Karpas-422 (cell line): ENCODE data around the gene CTIF. TPM values are rescaled to one million over a fixed set of nuclear protein-coding genes. Genes with fewer than 3 reads are reported as not detected.
A peak's percentile ranks its signal among the peaks of the same experiment; 100 is the strongest.

Source experiments
- DNase-seq: peaks from one replicate; pipeline ENCODE4 v3.0.0-alpha.2; 2015
- H2AFZ ChIP-seq: fragments of 200-600 bp; sonication (generic); 2 replicates; pipeline ENCODE4 v1.6.1; 2014; ENCODE audit warnings: antibody characterized with exemption, low read length, mixed read lengths
- H3K27ac ChIP-seq: fragments of 200-600 bp; sonication (generic); 2 replicates; pipeline ENCODE4 v1.5.1; 2014; ENCODE audit warnings: mild to moderate bottlenecking, low read length, moderate library complexity
- H3K27me3 ChIP-seq: fragments of 200-600 bp; sonication (generic); 2 replicates; pipeline ENCODE4 v1.6.1; 2014; ENCODE audit warnings: low read length, mixed read lengths
- H3K36me3 ChIP-seq: fragments of 200-600 bp; sonication (generic); 2 replicates; pipeline ENCODE4 v1.6.1; 2014; ENCODE audit warnings: low read length, mixed read lengths; ENCODE audit not compliant: insufficient read depth
- H3K4me1 ChIP-seq: fragments of 200-600 bp; sonication (generic); 2 replicates; pipeline ENCODE4 v1.6.1; 2014; ENCODE audit warnings: mild to moderate bottlenecking, low read length, mixed read lengths
- H3K4me2 ChIP-seq: fragments of 200-600 bp; sonication (generic); 2 replicates; pipeline ENCODE4 v1.6.1; 2014; ENCODE audit warnings: low read length, low read depth, mild to moderate bottlenecking; ENCODE audit not compliant: poor library complexity, severe bottlenecking
- H3K4me3 ChIP-seq: fragments of 200-600 bp; sonication (generic); 2 replicates; pipeline ENCODE4 v1.5.1; 2014; ENCODE audit warnings: mild to moderate bottlenecking, antibody characterized with exemption, low read length, mixed read lengths
- H3K79me2 ChIP-seq: fragments of 200-600 bp; sonication (generic); 2 replicates; pipeline ENCODE4 v1.6.1; 2014; ENCODE audit warnings: mild to moderate bottlenecking, low read length, mixed read lengths
- H3K9ac ChIP-seq: fragments of 200-600 bp; sonication (generic); 2 replicates; pipeline ENCODE4 v1.6.0; 2014; ENCODE audit warnings: low read length
- H3K9me2 ChIP-seq: fragments of 200-600 bp; sonication (generic), shearing (Covaris generic); replicated peaks from 2 replicates; pipeline ENCODE4 v1.6.0; 2014; ENCODE audit warnings: mild to moderate bottlenecking, low read length, moderate library complexity; ENCODE audit not compliant: insufficient read depth
- H3K9me3 ChIP-seq: fragments of 300-700, 200-600 bp; sonication (generic); 2 replicates; pipeline ENCODE4 v1.6.1; 2014; ENCODE audit warnings: low read length, mixed read lengths
- H4K20me1 ChIP-seq: fragments of 200-600 bp; sonication (generic); 2 replicates; pipeline ENCODE4 v1.6.1; 2014; ENCODE audit warnings: mild to moderate bottlenecking, antibody characterized with exemption, low read length, low read depth; ENCODE audit not compliant: insufficient read depth
- total RNA-seq: library from RNA; depleted of rRNA; stranded (reverse); fragments of >200 nt; shearing (Covaris generic); gene quantifications from 2 replicates; pipeline ENCODE4 v1.2.3, GENCODE V29; 2014; ENCODE audit warnings: low replicate concordance

Gene CTIF
- total RNA-seq, 1 experiment from 2014 or later: 0.60 TPM

- H3K79me2 ChIP-seq: no peaks in the 10 kb centered on the region
- no peak overlapping the region for H3K4me2 ChIP-seq
- H3K36me3 ChIP-seq: no peaks in the 10 kb centered on the region
- H3K9ac ChIP-seq: no peak overlapping the region
- no peak overlapping the region for H3K27ac ChIP-seq
- H3K4me3 ChIP-seq: no peak overlapping the region
- no peaks in the 10 kb centered on the region for H3K9me2 ChIP-seq
- DNase-seq: no peak
- 0 out of 2 replicates have a peak, but pooled peaks cover 3% of the 10 kb centered on the region for H4K20me1 ChIP-seq
- H2AFZ ChIP-seq: no peak overlapping the region
- H3K9me3 ChIP-seq: no peaks in the 10 kb centered on the region
- H3K4me1 ChIP-seq: peaks cover 54% of the 10 kb centered on the region
- H3K27me3 ChIP-seq: no peaks in the 10 kb centered on the region
These were observed 285.6 kb downstream of the CTIF start for GRCh38 chr18:48824231-48824970.

- H3K9me3 ChIP-seq: no peaks in the 10 kb centered on the region
- no peaks in the 10 kb centered on the region for H3K27me3 ChIP-seq
- peaks cover 56% of the 10 kb centered on the region for H3K4me1 ChIP-seq
- H3K27ac ChIP-seq: no peak overlapping the region
- H3K9me2 ChIP-seq: no peaks in the 10 kb centered on the region
- H2AFZ ChIP-seq: no peak overlapping the region
- H3K4me2 ChIP-seq: no peak overlapping the region
- no peak for DNase-seq
- H3K4me3 ChIP-seq: no peak overlapping the region
- 0 out of 2 replicates have a peak, but pooled peaks cover 3% of the 10 kb centered on the region for H4K20me1 ChIP-seq
- no peak overlapping the region for H3K9ac ChIP-seq
- H3K36me3 ChIP-seq: no peaks in the 10 kb centered on the region
- no peaks in the 10 kb centered on the region for H3K79me2 ChIP-seq
These were observed 286.4 kb downstream of the CTIF start for GRCh38 chr18:48825101-48825745.

- 0 out of 2 replicates have a peak, but pooled peaks cover 3% of the 10 kb centered on the region for H4K20me1 ChIP-seq
- no peaks in the 10 kb centered on the region for H3K9me2 ChIP-seq
- no peak for DNase-seq
- H3K9me3 ChIP-seq: no peaks in the 10 kb centered on the region
- no peaks in the 10 kb centered on the region for H3K27me3 ChIP-seq
- H3K27ac ChIP-seq: no peak overlapping the region
- no peaks in the 10 kb centered on the region for H3K36me3 ChIP-seq
- H3K4me1 ChIP-seq: peaks cover 45% of the 10 kb centered on the region
- no peak overlapping the region for H3K9ac ChIP-seq
- H2AFZ ChIP-seq: no peak overlapping the region
- H3K4me3 ChIP-seq: no peak overlapping the region
- H3K4me2 ChIP-seq: no peak overlapping the region
- no peaks in the 10 kb centered on the region for H3K79me2 ChIP-seq
These were observed 287.4 kb downstream of the CTIF start for GRCh38 chr18:48826271-48826670.

GRCh38 chr18:48826806-48827205, 288.0 kb downstream of the CTIF start:
- Histone ChIP-seq H3K79me2 (no peaks in the 10 kb centered on the region), H3K27ac (no peak overlapping the region), H3K9ac (no peak overlapping the region), H3K9me3 (no peaks in the 10 kb centered on the region), H3K9me2 (no peaks in the 10 kb centered on the region), H2AFZ (no peak overlapping the region), H3K4me3 (no peak overlapping the region), H3K27me3 (no peaks in the 10 kb centered on the region), H4K20me1 (0 out of 2 replicates have a peak, but pooled peaks cover 3% of the 10 kb centered on the region), H3K4me1 (peaks cover 40% of the 10 kb centered on the region), H3K36me3 (no peaks in the 10 kb centered on the region), H3K4me2 (no peak overlapping the region)
- DNase-seq: no peak

- H3K36me3 ChIP-seq: no peaks in the 10 kb centered on the region
- H3K4me1 ChIP-seq: peaks cover 35% of the 10 kb centered on the region
- DNase-seq: no peak
- no peak overlapping the region for H3K4me3 ChIP-seq
- H4K20me1 ChIP-seq: 0 out of 2 replicates have a peak, but pooled peaks cover 3% of the 10 kb centered on the region
- no peak overlapping the region for H3K27ac ChIP-seq
- H3K27me3 ChIP-seq: no peaks in the 10 kb centered on the region
- H3K9me2 ChIP-seq: no peaks in the 10 kb centered on the region
- no peaks in the 10 kb centered on the region for H3K9me3 ChIP-seq
- 0 out of 2 replicates have a peak overlapping the region, but pooled peaks have one; percentile 16 for H3K9ac ChIP-seq
- H3K79me2 ChIP-seq: no peaks in the 10 kb centered on the region
- H2AFZ ChIP-seq: no peak overlapping the region
- peak overlapping the region; percentile 4 for H3K4me2 ChIP-seq
These were observed 288.7 kb downstream of the CTIF start for GRCh38 chr18:48827291-48828193.

- DNase-seq: no peak
- no peaks in the 10 kb centered on the region for H3K36me3 ChIP-seq
- H2AFZ ChIP-seq: no peak overlapping the region
- 0 out of 2 replicates have a peak, but pooled peaks cover 3% of the 10 kb centered on the region for H4K20me1 ChIP-seq
- peak overlapping the region; percentile 16; the same call in 1 of the 2 replicates for H3K9ac ChIP-seq
- no peaks in the 10 kb centered on the region for H3K9me3 ChIP-seq
- peaks cover 37% of the 10 kb centered on the region for H3K4me1 ChIP-seq
- no peak overlapping the region for H3K27ac ChIP-seq
- H3K4me2 ChIP-seq: peak overlapping the region; percentile 4
- no peaks in the 10 kb centered on the region for H3K27me3 ChIP-seq
- no peaks in the 10 kb centered on the region for H3K79me2 ChIP-seq
- H3K9me2 ChIP-seq: no peaks in the 10 kb centered on the region
- no peak overlapping the region for H3K4me3 ChIP-seq
These were observed 289.3 kb downstream of the CTIF start for GRCh38 chr18:48828194-48828545.

- H3K4me3 ChIP-seq: no peak overlapping the region
- no peaks in the 10 kb centered on the region for H3K36me3 ChIP-seq
- H2AFZ ChIP-seq: no peak overlapping the region
- H4K20me1 ChIP-seq: 0 out of 2 replicates have a peak, but pooled peaks cover 3% of the 10 kb centered on the region
- H3K9me2 ChIP-seq: no peaks in the 10 kb centered on the region
- H3K4me2 ChIP-seq: peak overlapping the region; percentile 4
- peaks cover 44% of the 10 kb centered on the region for H3K4me1 ChIP-seq
- peak overlapping the region; percentile 16; the same call in 1 of the 2 replicates for H3K9ac ChIP-seq
- no peaks in the 10 kb centered on the region for H3K9me3 ChIP-seq
- H3K27ac ChIP-seq: no peak overlapping the region
- H3K27me3 ChIP-seq: no peaks in the 10 kb centered on the region
- no peaks in the 10 kb centered on the region for H3K79me2 ChIP-seq
- DNase-seq: no peak
These were observed 290.0 kb downstream of the CTIF start for GRCh38 chr18:48828691-48829442.
